ENCODE results near the gene OR1M1. TPM values are rescaled to one million over a fixed set of nuclear protein-coding genes. Genes with fewer than 3 reads are reported as not detected.

Gene OR1M1
- polyA plus RNA-seq, 5 donors = 0.04 to 0.12 TPM; not detected in 3

- DNase-seq = no peak
Measured at GRCh38 chr19:9073806-9074205, 13.1 kb upstream of the OR1M1 start.

- peak; percentile 42 to 57 for DNase-seq
Measured at GRCh38 chr19:9075064-9075949, 11.6 kb upstream of the OR1M1 start.

- DNase-seq = no peak
Measured at GRCh38 chr19:9076901-9077300, 10.0 kb upstream of the OR1M1 start.

- DNase-seq = no peak
Measured at GRCh38 chr19:9078651-9079050, 8.2 kb upstream of the OR1M1 start.

- no peak for DNase-seq
Measured at GRCh38 chr19:9107375-9107774, 20.5 kb downstream of the OR1M1 start, which contains the start of gene OR7G2. TSS of gene OR7G2 (minus strand) at chr19:9107475. CDS start at chr19:9103243, 4,232 bp downstream.

GRCh38 chr19:9109959-9110358 lies 23.1 kb downstream of the OR1M1 start:
- no peak for DNase-seq

- DNase-seq = no peak
Measured at GRCh38 chr19:9115307-9115813, 28.5 kb downstream of the OR1M1 start, which contains the start of gene OR7G1. TSS of gene OR7G1 (minus strand) at chr19:9115763. CDS start at chr19:9115763, 0 bp downstream.

GRCh38 chr19:9116547-9116946 lies 29.7 kb downstream of the OR1M1 start:
- DNase-seq = no peak

GRCh38 chr19:9126900-9127405 lies 40.1 kb downstream of the OR1M1 start, which contains the start of gene OR7G3:
TSS of gene OR7G3 (minus strand) at chr19:9126950. CDS start at chr19:9126950, 0 bp downstream.
- DNase-seq = no peak

GRCh38 chr19:9128171-9128570 lies 41.3 kb downstream of the OR1M1 start:
- no peak for DNase-seq

- no peak for DNase-seq
Measured at GRCh38 chr19:9130965-9131364, 44.1 kb downstream of the OR1M1 start.

- no peak for DNase-seq
Measured at GRCh38 chr19:9132422-9132821, 45.6 kb downstream of the OR1M1 start.

GRCh38 chr19:9139609-9140158 lies 52.8 kb downstream of the OR1M1 start:
- peak in 1 of 2 donors; percentile 14 for DNase-seq

- DNase-seq = peak; percentile 90 to 91
Measured at GRCh38 chr19:9140159-9140874, 53.5 kb downstream of the OR1M1 start, which contains the start of gene ZNF317. TSS of gene ZNF317 (plus strand) at chr19:9140397. CDS start at chr19:9156017, 15,620 bp downstream.

- no peak for DNase-seq
Measured at GRCh38 chr19:9144920-9145319, 58.1 kb downstream of the OR1M1 start.

Other genes with a start within 250 kb of the OR1M1 start
- under 1 TPM in 3 of 5 donors, not detected in 2; under 0.01 to 0.09 (median 0.01) TPM for gene MUC16, start 76.7 kb upstream of the OR1M1 start, polyA plus RNA-seq (ENCODE audit: insufficient read depth in 1 of 5, insufficient read length in 5 of 5, low replicate concordance in 1 of 5)
- under 1 TPM in 4 of 5 donors, not detected in 1; 0.04 to 0.08 (median 0.05) TPM for gene OR7G2, start 20.4 kb downstream of the OR1M1 start, polyA plus RNA-seq (ENCODE audit: insufficient read depth in 1 of 5, insufficient read length in 5 of 5, low replicate concordance in 1 of 5)
- not detected for gene OR7G1, start 28.7 kb downstream of the OR1M1 start, polyA plus RNA-seq (ENCODE audit: insufficient read depth in 1 of 5, insufficient read length in 5 of 5, low replicate concordance in 1 of 5)
- gene OR7G3, start 39.9 kb downstream of the OR1M1 start, polyA plus RNA-seq (ENCODE audit: insufficient read depth in 1 of 5, insufficient read length in 5 of 5, low replicate concordance in 1 of 5) = not detected
- gene ZNF317, start 53.3 kb downstream of the OR1M1 start, polyA plus RNA-seq (ENCODE audit: insufficient read depth in 1 of 5, insufficient read length in 5 of 5, low replicate concordance in 1 of 5) = 10 to 100 TPM; 26.6 to 32.8 (median 32.0) TPM
- 1 to 10 TPM in 1 of 5 donors, under 1 TPM in 4; 0.05 to 2.0 (median 0.12) TPM for gene OR7D2, start 91.9 kb downstream of the OR1M1 start, polyA plus RNA-seq (ENCODE audit: insufficient read depth in 1 of 5, insufficient read length in 5 of 5, low replicate concordance in 1 of 5)
- gene OR7D4, start 132.5 kb downstream of the OR1M1 start, polyA plus RNA-seq (ENCODE audit: insufficient read depth in 1 of 5, insufficient read length in 5 of 5, low replicate concordance in 1 of 5) = under 1 TPM; 0.04 to 0.10 (median 0.06) TPM
- gene OR7E24, start 163.9 kb downstream of the OR1M1 start, polyA plus RNA-seq (ENCODE audit: insufficient read depth in 1 of 5, insufficient read length in 5 of 5, low replicate concordance in 1 of 5) = not detected
- 1 to 10 TPM; 4.0 to 8.5 (median 7.1) TPM for gene ZNF699, start 222.8 kb downstream of the OR1M1 start, polyA plus RNA-seq (ENCODE audit: insufficient read depth in 1 of 5, insufficient read length in 5 of 5, low replicate concordance in 1 of 5)
- 10 to 100 TPM; 61.9 to 87.0 (median 72.3) TPM for gene ZNF559, start 237.1 kb downstream of the OR1M1 start, polyA plus RNA-seq (ENCODE audit: insufficient read depth in 1 of 5, insufficient read length in 5 of 5, low replicate concordance in 1 of 5)